H1 (cell line): ENCODE measurements around the gene ALG2. TPM values are rescaled to one million over a fixed set of nuclear protein-coding genes. Genes with fewer than 3 reads are reported as not detected.

ENCODE experiments used
- CTCF ChIA-PET: fragments of 300-600 bp; sonication (Branson Sonifier 250); formaldehyde crosslinking; loops from one replicate; lab custom pipeline; 2021; ENCODE audit not compliant: partially characterized antibody; lab: Charles Lee
- POLR2A ChIA-PET: fragments of 300-600 bp; sonication (Branson Sonifier 250); formaldehyde crosslinking; loops from one replicate; lab custom pipeline; 2021; ENCODE audit warnings: inconsistent platforms; ENCODE audit not compliant: partially characterized antibody; lab: Charles Lee
- DNase-seq, 2 experiments: peaks; one replicate each; pipeline versions ENCODE4 v3.0.0 to v3.0.0-alpha.2; 2010 to 2022; ENCODE audit warnings: low spot score in 2 of 2, low read depth in 1 of 2, mixed read lengths in 1 of 2
- FAIRE-seq: peaks from 2 replicates; lab custom pipeline; 2011; peaks lifted over from hg19 to GRCh38; lab: Jason Lieb, UNC
- H2AFZ ChIP-seq: 2 replicates; pipeline ENCODE4 v1.8.1; 2012; ENCODE audit warnings: low read length, inconsistent platforms
- H2AK5ac ChIP-seq: 2 replicates; pipeline ENCODE4 v1.6.1; 2013; ENCODE audit warnings: low read depth, low read length
- H2BK120ac ChIP-seq: replicated peaks from 2 replicates; pipeline ENCODE3; 2013; ENCODE audit warnings: low read depth, low read length, inconsistent platforms
- H2BK12ac ChIP-seq: 2 replicates; pipeline ENCODE4 v1.6.1; 2013; ENCODE audit warnings: low read depth, low read length
- H2BK15ac ChIP-seq: 2 replicates; pipeline ENCODE4 v1.6.1; 2013; ENCODE audit warnings: low read length
- H2BK20ac ChIP-seq: 2 replicates; pipeline ENCODE4 v1.6.1; 2013; ENCODE audit warnings: low read length
- H2BK5ac ChIP-seq: 2 replicates; pipeline ENCODE4 v1.6.1; 2013; ENCODE audit warnings: low read depth, low read length
- H3K14ac ChIP-seq: 2 replicates; pipeline ENCODE4 v1.6.1; 2013; ENCODE audit warnings: inconsistent platforms; ENCODE audit not compliant: insufficient read length
- H3K18ac ChIP-seq: 2 replicates; pipeline ENCODE4 v1.6.1; 2013; ENCODE audit warnings: low read length; ENCODE audit errors: extremely low read depth
- H3K23ac ChIP-seq: 2 replicates; pipeline ENCODE4 v1.6.1; 2013; ENCODE audit warnings: inconsistent platforms; ENCODE audit not compliant: insufficient read length
- H3K23me2 ChIP-seq: 2 replicates; pipeline ENCODE4 v1.6.1; 2013; ENCODE audit warnings: low read depth, low read length
- H3K27ac ChIP-seq: 2 replicates; pipeline ENCODE4 v1.6.1; 2011; ENCODE audit warnings: low read depth, low read length, inconsistent platforms
- H3K27me3 ChIP-seq, 4 experiments: replicated peaks in 1 of 4; 1 replicate in 1 of 4; 2 replicates in 3 of 4; pipeline versions ENCODE4 v1.6.1 to v1.8.1; 2011 to 2013; ENCODE audit warnings: low read length in 3 of 4, mild to moderate bottlenecking in 3 of 4, inconsistent platforms in 2 of 4, mixed read lengths in 2 of 4, moderate library complexity in 1 of 4; ENCODE audit not compliant: control insufficient read depth in 3 of 4, insufficient read depth in 3 of 4; ENCODE audit errors: extremely low read depth in 1 of 4
- H3K36me3 ChIP-seq, 4 experiments: 2 replicates each; pipeline versions ENCODE4 v1.6.1 to v1.8.1; 2011 to 2013; ENCODE audit warnings: mild to moderate bottlenecking in 4 of 4, low read length in 3 of 4, moderate library complexity in 2 of 4, control low read depth in 1 of 4, inconsistent platforms in 1 of 4; ENCODE audit not compliant: insufficient read depth in 4 of 4, control insufficient read depth in 2 of 4
- H3K4ac ChIP-seq: replicated peaks from 2 replicates; pipeline ENCODE3; 2013; ENCODE audit warnings: low read length, low read depth, mixed read lengths, inconsistent platforms; ENCODE audit not compliant: insufficient read length
- H3K4me1 ChIP-seq, 4 experiments: replicated peaks in 1 of 4; 1 replicate in 1 of 4; 2 replicates in 3 of 4; pipeline versions ENCODE4 v1.6.1 to v1.8.1; 2011 to 2013; ENCODE audit warnings: low read length in 3 of 4, inconsistent platforms in 2 of 4, mixed read lengths in 1 of 4; ENCODE audit not compliant: insufficient read depth in 4 of 4, control insufficient read depth in 3 of 4
- H3K4me2 ChIP-seq, 2 experiments: 2 replicates each; pipeline versions ENCODE4 v1.6.1 to v1.8.1; 2011 to 2013; ENCODE audit warnings: low read depth in 2 of 2, low read length in 2 of 2, control low read depth in 1 of 2, inconsistent platforms in 1 of 2, mild to moderate bottlenecking in 1 of 2; ENCODE audit not compliant: insufficient read depth in 1 of 2
- H3K4me3 ChIP-seq, 4 experiments: fragments of 200-600, 300-600 bp in 1 of 4; sonication (generic), shearing (Covaris generic), sonication (Bioruptor Twin) in 1 of 4; 2 replicates each; pipeline versions ENCODE4 v1.5.1 to v1.8.1; 2011 to 2016; ENCODE audit warnings: low read length in 4 of 4, low read depth in 3 of 4, control low read depth in 2 of 4, inconsistent platforms in 2 of 4, mild to moderate bottlenecking in 2 of 4, mixed read lengths in 1 of 4, moderate library complexity in 1 of 4; ENCODE audit not compliant: insufficient read depth in 2 of 4; ENCODE audit errors: extremely low read depth in 1 of 4
- H3K56ac ChIP-seq: replicated peaks from 2 replicates; pipeline ENCODE3; 2013; ENCODE audit warnings: low read depth, mild to moderate bottlenecking, mixed read lengths, low read length, inconsistent platforms; ENCODE audit not compliant: insufficient read length
- H3K79me1 ChIP-seq: 2 replicates; pipeline ENCODE4 v1.6.1; 2013; ENCODE audit warnings: low read depth, low read length, control low read depth
- H3K79me2 ChIP-seq, 2 experiments: 2 replicates each; pipeline versions ENCODE4 v1.6.1 to v1.8.1; 2012 to 2013; ENCODE audit warnings: low read length in 2 of 2, mild to moderate bottlenecking in 2 of 2, inconsistent platforms in 1 of 2; ENCODE audit not compliant: insufficient read depth in 2 of 2, control insufficient read depth in 1 of 2
- H3K9ac ChIP-seq, 4 experiments: replicated peaks in 1 of 4; 1 replicate in 1 of 4; 2 replicates in 3 of 4; pipeline versions ENCODE4 v1.6.1 to v1.8.1; 2011 to 2013; ENCODE audit warnings: low read depth in 3 of 4, low read length in 3 of 4, control low read depth in 2 of 4, mild to moderate bottlenecking in 2 of 4, moderate library complexity in 2 of 4, inconsistent platforms in 1 of 4; ENCODE audit errors: extremely low read depth in 1 of 4
- H3K9me3 ChIP-seq, 2 experiments: 2 replicates each; pipeline versions ENCODE4 v1.6.1 to v1.8.1; 2012 to 2013; ENCODE audit warnings: mild to moderate bottlenecking in 2 of 2, moderate library complexity in 2 of 2, control low read depth in 1 of 2, inconsistent platforms in 1 of 2, low read depth in 1 of 2, low read length in 1 of 2, mixed read lengths in 1 of 2; ENCODE audit not compliant: insufficient read depth in 2 of 2
- H4K20me1 ChIP-seq, 2 experiments: replicated peaks in 1 of 2; 2 replicates each; pipeline versions ENCODE3 to v1.8.1; 2011 to 2013; ENCODE audit warnings: inconsistent platforms in 2 of 2, low read length in 2 of 2, mild to moderate bottlenecking in 1 of 2; ENCODE audit not compliant: insufficient read depth in 2 of 2, control insufficient read depth in 1 of 2
- H4K5ac ChIP-seq: 2 replicates; pipeline ENCODE4 v1.6.1; 2013; ENCODE audit warnings: low read length, low read depth, mixed read lengths, inconsistent platforms; ENCODE audit not compliant: insufficient read length
- H4K8ac ChIP-seq: 2 replicates; pipeline ENCODE4 v1.8.0; 2013; ENCODE audit warnings: mild to moderate bottlenecking, moderate library complexity, low read length, inconsistent platforms; ENCODE audit not compliant: insufficient read depth; ENCODE audit errors: extremely low read depth
- H4K91ac ChIP-seq: replicated peaks from 2 replicates; pipeline ENCODE3; 2013; ENCODE audit warnings: low read length, mixed read lengths, inconsistent platforms; ENCODE audit not compliant: insufficient read length
- ASH2L ChIP-seq: fragments of 200-600, 300-600 bp; sonication (generic); IDR thresholded peaks from one replicate; pipeline ENCODE4 v1.7.1; 2017; ENCODE audit warnings: low read length
- CHD2 ChIP-seq: IDR thresholded peaks from 2 replicates; pipeline ENCODE4 v1.6.1; 2012; ENCODE audit warnings: low read length, improper control_type of control experiment
- EP300 ChIP-seq, 2 experiments: IDR thresholded peaks; 1 replicate in 1 of 2; 2 replicates in 1 of 2; pipeline ENCODE4 v1.6.1; 2011 to 2012; ENCODE audit warnings: low read depth in 2 of 2, low read length in 2 of 2, mild to moderate bottlenecking in 2 of 2, borderline replicate concordance in 1 of 2, inconsistent platforms in 1 of 2, moderate library complexity in 1 of 2
- GABPA ChIP-seq: IDR thresholded peaks from 2 replicates; pipeline ENCODE4 v1.6.1; 2011; ENCODE audit warnings: mild to moderate bottlenecking, low read length, moderate library complexity, borderline replicate concordance; ENCODE audit not compliant: insufficient read depth
- RAD21 ChIP-seq, 2 experiments: IDR thresholded peaks in 1 of 2; conservative IDR thresholded peaks in 1 of 2; 2 replicates each; pipeline ENCODE4 v1.6.1; 2011; ENCODE audit warnings: low read depth in 2 of 2, low read length in 2 of 2, improper control_type of control experiment in 1 of 2, inconsistent platforms in 1 of 2, mild to moderate bottlenecking in 1 of 2, moderate library complexity in 1 of 2
- polyA plus RNA-seq, 7 experiments: library from polyadenylated mRNA; depleted of rRNA in 3 of 7; stranded (reverse) in 5 of 7; unstranded in 2 of 7; fragments of >200 nt in 5 of 7; fragments of 200-250 nt in 2 of 7; gene quantifications; 1 replicate in 5 of 7; 2 replicates in 1 of 7; 4 replicates in 1 of 7; pipeline versions ENCODE4 v1.2.1 to v1.2.3, GENCODE V29; 2011 to 2013; ENCODE audit warnings: missing spikeins in 2 of 7, mixed read lengths in 2 of 7
- total RNA-seq: library from RNA; stranded (reverse); fragmentation: NEBNext Ultra II Directional; extraction: Animal tissue kit (Norgen Biotek cat#: 25700); gene quantifications from 2 replicates; pipeline ENCODE4 v1.2.1, GENCODE V29; 2021

The ALG2 gene
- total and polyA plus RNA-seq, 2 of the 8 experiments (the other 6 are each of a cell fraction or from before 2014, with no cell fraction given), result 27.1 to 30.7 TPM

DNA sequence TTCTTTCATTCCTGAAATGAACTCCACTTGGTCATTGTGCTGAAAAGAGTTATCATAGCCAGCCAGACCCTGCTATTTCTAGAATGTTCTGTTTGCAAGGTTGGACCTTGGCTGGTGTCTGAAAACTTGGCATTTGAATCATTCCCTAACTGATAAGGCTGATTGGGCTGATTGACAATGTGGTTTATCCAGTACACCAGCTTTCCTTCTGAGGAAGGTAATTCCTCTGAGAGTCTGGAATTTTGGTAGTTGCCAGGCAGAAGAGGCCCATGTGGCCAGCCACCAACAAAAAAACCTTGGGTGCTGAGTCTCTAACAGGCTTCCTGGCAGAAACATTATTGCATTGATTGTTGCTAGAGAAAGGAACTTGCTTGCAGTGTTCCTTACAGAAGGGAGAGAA lies 15.6 kb upstream of the ALG2 start:
- no peak overlapping the region for H3K4me2 ChIP-seq
- no peak overlapping the region for H3K4me3 ChIP-seq
- H3K56ac ChIP-seq, result no peak overlapping the region
- no peak overlapping the region for H2AK5ac ChIP-seq
- H3K79me1 ChIP-seq, result no peaks in the 10 kb centered on the region; the same call in 1 of the 2 replicates
- no peak overlapping the region for H3K9ac ChIP-seq
- ChIA-PET CTCF (interaction anchor here (1.3 to 1.5 kb wide), 2 partner anchors 28 to 67 kb away, joined by 4 to 5 read pairs; no protein-coding TSS in a partner anchor), POLR2A (no interaction called here)
- H3K9me3 ChIP-seq, result no peaks in the 10 kb centered on the region
- H2BK5ac ChIP-seq, result no peak overlapping the region
- H3K23me2 ChIP-seq, result no peaks in the 10 kb centered on the region
- TF ChIP-seq EP300 (IDR thresholded peaks at IDR 0.05; ENCODE audit: borderline replicate concordance in 1 of 2, low read depth in 2 of 2, low read length in 2 of 2) (no peak), RAD21 (IDR thresholded peaks at IDR 0.05 in 1 of 2, conservative IDR thresholded peaks at IDR 0.05 in 1 of 2; ENCODE audit: low read depth in 2 of 2, low read length in 2 of 2) (no peak), GABPA (no peak), ASH2L (no peak), CHD2 (no peak)
- H2BK20ac ChIP-seq, result no peak overlapping the region
- H2BK120ac ChIP-seq, result no peak overlapping the region
- no peak overlapping the region for H2AFZ ChIP-seq
- H2BK12ac ChIP-seq, result no peak overlapping the region
- H3K27me3 ChIP-seq, result no peaks in the 10 kb centered on the region
- no peak overlapping the region for H4K5ac ChIP-seq
- H4K20me1 ChIP-seq, result no peaks in the 10 kb centered on the region
- FAIRE-seq, result no peak
- H3K79me2 ChIP-seq, result no peaks in the 10 kb centered on the region
- no peak overlapping the region for H3K23ac ChIP-seq
- H3K14ac ChIP-seq, result no peak overlapping the region
- H4K91ac ChIP-seq, result no peak overlapping the region
- no peaks in the 10 kb centered on the region for H3K4me1 ChIP-seq
- H3K36me3 ChIP-seq, result peaks cover 0 to 3% (median 0%) of the 10 kb centered on the region in 4 experiments; a peak in 1 of 8 replicates
- no peak overlapping the region for H3K27ac ChIP-seq
- no peak overlapping the region for H3K4ac ChIP-seq
- no peak overlapping the region for H2BK15ac ChIP-seq
- H4K8ac ChIP-seq, result no peak overlapping the region
- no peak for DNase-seq
- no peak overlapping the region for H3K18ac ChIP-seq
